ENCODE results near the gene SLC10A6. TPM values are rescaled to one million over a fixed set of nuclear protein-coding genes. Genes with fewer than 3 reads are reported as not detected.

Gene SLC10A6
- total RNA-seq, 1 experiment from 2014 or later: not detected

DNA sequence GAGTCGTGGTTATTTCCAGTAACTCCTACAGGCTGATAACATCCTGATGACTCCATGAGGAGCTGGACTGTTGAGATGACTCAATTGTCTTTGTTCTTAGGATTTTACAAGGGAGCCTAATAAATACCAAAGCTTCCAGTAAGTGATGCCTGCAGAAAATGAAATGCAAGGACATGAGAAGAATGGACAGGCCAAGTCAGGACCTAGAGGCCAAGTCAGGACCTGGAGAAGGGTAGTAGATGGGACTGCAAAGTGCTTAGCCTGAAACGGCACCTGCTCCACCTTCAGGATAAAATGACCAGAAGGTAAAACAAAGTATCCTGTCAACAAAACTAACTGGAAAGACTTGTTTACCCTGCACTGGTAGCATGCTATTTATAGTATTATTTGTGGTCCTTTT lies 6.4 kb upstream of the SLC10A6 start:
- in situ Hi-C loops (cut with HindIII; ENCODE audit: low sequenced_read_pairs): no loop called here
- DNase-seq (ENCODE audit: low spot score): no peak

DNA sequence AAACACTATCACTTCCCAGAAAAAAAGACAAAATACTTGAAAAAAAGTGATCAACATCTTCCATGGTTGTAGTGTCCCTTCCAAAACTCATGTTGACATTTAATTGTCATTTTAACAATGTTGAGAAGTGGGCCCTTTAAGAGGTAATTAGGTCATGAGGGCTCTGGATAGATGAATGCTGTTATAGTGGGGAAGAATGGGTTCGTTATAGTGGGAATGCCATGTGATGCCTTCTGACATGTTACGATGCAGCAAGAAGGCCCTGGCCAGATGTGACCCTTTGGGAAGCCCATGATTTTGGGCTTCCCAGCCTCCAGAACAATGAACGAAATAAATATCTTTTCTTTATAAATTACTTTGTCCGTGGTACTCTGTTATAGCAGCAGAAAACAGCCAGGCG lies 4.0 kb upstream of the SLC10A6 start:
- in situ Hi-C loops (cut with HindIII; ENCODE audit: low sequenced_read_pairs): no loop called here
- no peak for DNase-seq (ENCODE audit: low spot score)

DNA sequence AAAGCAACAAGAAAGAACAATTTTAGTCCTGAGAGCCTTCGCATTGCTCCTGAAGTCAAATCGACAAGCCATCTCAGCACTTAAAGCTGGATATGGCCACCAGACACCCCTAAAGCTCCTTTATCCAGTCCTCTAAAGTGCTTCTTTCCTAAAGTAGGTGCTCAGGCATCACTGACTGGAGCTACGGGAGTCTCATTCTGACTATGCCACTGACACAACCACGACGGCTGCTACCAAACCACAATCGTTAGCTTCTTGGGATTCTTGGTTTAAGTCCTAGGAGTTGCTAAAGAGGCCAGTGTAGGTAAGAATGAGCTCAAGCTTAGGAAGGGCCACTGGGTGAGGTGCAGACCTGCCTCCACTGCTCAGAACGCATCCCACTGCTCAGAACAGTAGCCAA lies 1.0 kb downstream of the SLC10A6 start:
- no peak for DNase-seq (ENCODE audit: low spot score)
- in situ Hi-C loops (cut with HindIII; ENCODE audit: low sequenced_read_pairs): no loop called here

DNA sequence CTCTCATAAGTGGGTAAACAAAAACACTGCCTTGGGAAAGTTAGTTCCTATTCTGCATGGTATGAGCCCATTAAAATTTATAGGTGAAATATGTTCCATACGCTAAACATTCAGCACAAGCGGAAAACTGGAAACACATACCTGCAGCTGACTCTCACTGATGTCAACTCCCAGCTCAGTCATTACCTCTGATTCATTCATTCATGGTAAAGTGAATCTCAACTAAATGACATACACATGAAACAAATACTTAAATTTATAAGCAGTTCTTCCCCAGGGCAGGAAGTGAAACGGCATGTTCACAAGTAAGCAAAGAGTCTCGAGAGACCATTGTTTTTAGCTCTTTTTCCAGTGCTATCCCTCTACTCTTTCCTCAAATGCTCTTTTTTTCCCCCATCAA lies 1.6 kb downstream of the SLC10A6 start:
- in situ Hi-C loops (cut with HindIII; ENCODE audit: low sequenced_read_pairs): no loop called here
- DNase-seq (ENCODE audit: low spot score): no peak

DNA sequence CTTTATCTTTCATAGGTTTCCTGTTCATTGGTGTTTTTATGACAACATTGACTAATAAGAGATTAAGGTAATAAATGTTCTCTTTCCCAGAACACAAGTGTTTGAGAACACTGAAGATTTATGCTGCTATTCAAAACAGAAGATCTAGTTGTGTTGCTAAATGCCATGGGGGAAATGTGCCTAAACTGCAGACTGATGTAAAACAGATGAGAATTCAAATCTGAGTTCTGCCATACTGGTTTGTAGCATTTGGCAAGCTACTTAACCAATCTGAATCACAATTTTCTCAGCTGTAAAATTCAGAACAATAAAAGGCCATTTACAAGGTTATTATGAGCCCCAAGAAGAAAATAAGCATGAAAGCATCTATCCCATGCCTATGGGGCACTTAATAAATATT lies 2.3 kb downstream of the SLC10A6 start:
- no peak for DNase-seq (ENCODE audit: low spot score)

DNA sequence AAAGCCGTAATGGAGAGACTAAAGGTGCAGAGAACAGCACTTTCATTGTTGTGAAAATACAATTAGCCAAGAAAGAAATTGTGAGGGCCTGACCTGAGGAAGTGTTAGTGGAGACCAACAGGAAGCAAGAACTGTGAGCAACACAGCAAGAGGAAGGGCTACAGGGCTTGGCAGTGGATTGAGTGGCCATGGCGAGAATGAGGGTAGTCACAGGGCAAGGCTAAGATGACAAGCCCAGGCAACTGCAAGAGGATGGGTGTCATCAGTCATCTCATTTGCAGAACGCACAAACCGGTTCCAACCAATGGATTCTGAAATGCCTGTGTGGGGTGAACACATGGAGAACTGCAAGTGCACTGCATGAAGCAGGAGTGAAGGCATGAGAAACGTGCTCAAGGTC lies 3.6 kb downstream of the SLC10A6 start:
- in situ Hi-C loops (cut with HindIII; ENCODE audit: low sequenced_read_pairs): no loop called here
- no peak for DNase-seq (ENCODE audit: low spot score)

More for the DNA sequence above, 2.3 kb downstream of the SLC10A6 start:
- in situ Hi-C loops (cut with HindIII; ENCODE audit: low sequenced_read_pairs): no loop called here

DNA sequence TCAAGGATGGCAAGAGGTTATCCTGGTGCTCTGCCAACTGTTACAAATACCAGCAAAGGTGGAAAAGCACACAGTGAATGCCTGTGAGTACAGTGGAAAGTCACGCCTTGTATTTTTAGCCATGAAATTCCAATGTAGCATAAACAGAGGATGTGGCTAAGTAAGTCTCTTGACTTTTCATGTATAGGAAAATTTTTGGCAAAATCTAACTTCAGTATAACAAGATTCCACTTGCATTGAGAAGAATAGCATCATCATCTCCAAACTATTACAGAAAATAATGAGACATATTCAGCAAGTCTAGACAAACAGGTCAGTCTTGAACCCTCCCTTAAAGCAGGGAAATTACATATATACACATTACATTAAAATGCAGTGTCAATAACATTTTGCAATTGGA lies 7.9 kb downstream of the SLC10A6 start:
- DNase-seq (ENCODE audit: low spot score): no peak
- in situ Hi-C loops (cut with HindIII; ENCODE audit: low sequenced_read_pairs): no loop called here

DNA sequence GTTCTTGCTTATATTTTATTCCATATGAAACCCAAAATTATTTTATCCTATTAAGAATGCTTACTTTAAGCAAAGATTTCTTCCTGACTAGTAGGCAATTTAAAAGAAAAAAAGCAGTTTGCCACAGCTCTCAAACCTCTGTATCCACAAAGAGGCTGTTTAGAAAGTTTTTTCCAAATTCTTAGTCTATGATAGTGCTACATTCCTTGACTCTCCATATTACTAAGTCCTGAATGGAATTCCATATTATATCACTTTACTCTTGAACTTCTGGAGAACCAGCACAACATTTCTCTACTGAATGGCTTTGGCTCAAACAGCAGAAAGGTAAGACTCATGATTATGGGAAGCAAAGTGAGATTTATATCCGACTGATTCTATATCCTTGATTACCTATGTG lies 8.3 kb downstream of the SLC10A6 start:
- in situ Hi-C loops (cut with HindIII; ENCODE audit: low sequenced_read_pairs): no loop called here

DNA sequence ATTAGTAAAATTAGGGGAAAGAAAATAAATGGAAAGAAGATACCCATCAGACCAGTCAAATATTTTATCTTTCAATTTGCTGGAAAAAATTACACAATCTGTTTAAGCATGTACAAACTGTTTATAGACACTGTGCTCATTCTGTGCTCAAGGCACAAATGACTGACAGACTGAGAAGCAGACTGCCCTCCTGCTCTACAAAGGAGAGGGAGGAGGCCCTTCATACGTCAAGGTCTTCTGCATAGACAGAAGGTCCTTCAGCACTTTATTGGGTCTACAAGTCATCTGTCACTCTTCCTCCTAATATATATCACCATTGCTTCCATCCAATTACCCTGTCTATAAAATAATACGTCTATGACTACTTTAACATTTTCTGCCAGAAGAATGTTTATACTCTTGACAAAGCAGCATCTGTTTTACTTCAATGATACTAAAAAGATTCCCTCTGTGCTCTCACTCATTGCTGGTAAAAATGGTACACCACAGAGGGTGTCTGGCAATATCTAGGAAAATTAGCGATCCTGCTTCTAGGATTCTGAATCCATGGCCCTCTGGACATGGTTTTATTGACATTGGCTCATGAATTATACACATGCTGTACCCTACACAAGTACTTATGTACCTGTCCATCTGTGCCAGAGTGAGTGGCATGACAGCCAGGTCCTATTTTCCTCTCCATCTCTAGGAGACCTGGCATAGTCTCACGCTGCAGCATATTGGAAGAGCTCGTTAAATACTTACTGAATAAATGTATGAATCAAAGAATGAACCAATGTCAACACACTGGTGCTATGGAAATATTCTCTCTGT lies 11.3 kb downstream of the SLC10A6 start:
- in situ Hi-C loops (cut with HindIII; ENCODE audit: low sequenced_read_pairs): no loop called here
- no peak for DNase-seq (ENCODE audit: low spot score)

More for the DNA sequence above, 8.3 kb downstream of the SLC10A6 start:
- DNase-seq (ENCODE audit: low spot score): no peak

DNA sequence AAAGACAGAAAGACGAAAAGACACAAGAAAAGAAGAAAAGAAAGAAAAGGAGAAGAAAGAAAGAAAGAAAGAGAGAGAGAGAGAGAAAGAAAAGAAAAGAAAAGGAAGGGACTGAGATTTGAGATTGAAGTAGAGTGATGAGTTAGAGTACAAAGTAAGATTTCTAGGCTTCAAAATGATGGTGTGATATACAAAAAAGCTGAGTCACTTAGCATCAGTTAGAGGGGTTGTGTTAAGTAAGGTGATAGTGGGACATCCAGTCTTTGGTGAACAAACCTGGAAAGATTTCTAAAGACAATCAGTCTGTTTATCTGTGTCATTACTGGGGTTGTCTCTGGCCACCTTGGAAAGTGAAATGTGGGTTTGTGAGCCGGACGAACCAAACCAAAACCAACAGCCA lies 13.5 kb downstream of the SLC10A6 start:
- no peak for DNase-seq (ENCODE audit: low spot score)
- in situ Hi-C loops (cut with HindIII; ENCODE audit: low sequenced_read_pairs): no loop called here

DNA sequence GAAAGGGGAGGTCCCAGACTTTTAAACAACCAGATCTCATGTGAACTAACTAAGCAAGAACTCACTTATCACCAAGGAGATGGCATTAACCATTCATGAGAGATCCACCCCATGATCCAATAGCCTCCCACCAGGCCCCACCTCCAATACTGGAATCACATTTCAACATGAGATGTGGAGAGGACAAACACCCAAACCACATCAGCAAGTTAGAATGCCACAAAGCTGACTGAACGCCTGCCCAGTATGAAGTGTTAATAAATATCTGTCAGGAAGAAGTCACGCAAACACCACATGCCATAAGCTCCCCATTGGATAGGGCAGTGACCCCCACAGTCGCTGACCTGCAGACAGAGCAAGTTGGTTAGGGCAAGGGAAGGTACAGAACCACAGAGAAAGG lies 14.3 kb downstream of the SLC10A6 start:
- in situ Hi-C loops (cut with HindIII; ENCODE audit: low sequenced_read_pairs): no loop called here
- no peak for DNase-seq (ENCODE audit: low spot score)

DNA sequence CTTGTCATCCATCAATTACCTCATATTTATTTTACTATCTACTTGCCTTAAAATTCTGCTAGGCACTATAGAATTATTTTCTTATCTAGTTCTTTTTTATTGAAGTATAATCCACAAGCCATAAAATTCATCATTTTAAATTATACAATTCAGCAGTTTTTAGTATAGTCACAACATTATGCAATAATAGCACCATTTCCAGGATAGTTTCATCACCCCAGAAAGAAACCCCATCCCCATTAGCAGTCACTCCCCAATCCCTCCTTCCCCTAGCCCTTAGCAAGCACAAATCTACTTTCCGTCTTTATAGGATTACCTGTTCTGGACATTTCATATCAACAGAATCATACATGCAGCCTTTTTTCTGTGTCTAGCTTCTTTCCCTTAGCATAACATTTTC lies 15.6 kb downstream of the SLC10A6 start:
- in situ Hi-C loops (cut with HindIII; ENCODE audit: low sequenced_read_pairs): no loop called here
- no peak for DNase-seq (ENCODE audit: low spot score)

DNA sequence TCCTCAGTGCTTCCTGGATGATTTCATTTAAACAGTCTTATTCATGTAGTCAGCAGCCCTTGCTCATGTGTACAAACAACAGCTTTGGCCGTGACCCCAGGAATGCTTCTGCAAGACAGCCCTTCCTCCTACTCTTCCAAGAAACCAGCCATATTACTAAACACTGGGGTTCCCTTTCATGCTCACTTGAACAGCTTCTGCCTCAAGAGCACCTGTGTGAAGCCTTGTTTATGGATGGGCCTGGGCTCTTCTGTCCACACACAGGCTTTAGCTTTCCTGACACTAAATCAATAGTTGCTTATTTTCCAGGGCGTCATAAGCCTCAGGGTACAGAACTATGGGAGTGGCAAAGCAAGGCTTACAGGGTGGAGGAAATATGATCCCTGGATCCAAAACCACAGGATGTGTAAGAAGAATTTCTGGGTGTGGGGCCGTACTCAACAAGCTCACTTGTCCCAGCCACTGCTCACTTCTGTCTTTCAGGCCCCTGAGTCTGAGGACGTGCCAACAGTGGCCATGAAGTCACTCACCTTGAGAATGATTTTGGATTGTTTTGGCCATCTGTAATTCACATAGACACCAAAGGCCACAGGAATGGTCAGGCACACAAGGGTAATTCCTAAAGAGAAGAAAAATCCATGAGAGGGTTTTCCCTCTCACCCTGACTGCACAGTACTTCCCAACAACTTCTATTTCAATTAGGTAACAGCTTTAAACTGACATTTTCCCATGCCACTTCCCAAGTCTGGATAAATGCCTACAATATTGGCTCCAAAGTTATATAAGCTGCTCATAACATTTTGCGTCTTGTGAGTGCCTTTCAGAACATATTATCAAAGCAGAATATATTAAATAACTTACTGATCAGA lies 17.7 kb downstream of the SLC10A6 start:
- no peak for DNase-seq (ENCODE audit: low spot score)
- in situ Hi-C loops (cut with HindIII; ENCODE audit: low sequenced_read_pairs): no loop called here

DNA sequence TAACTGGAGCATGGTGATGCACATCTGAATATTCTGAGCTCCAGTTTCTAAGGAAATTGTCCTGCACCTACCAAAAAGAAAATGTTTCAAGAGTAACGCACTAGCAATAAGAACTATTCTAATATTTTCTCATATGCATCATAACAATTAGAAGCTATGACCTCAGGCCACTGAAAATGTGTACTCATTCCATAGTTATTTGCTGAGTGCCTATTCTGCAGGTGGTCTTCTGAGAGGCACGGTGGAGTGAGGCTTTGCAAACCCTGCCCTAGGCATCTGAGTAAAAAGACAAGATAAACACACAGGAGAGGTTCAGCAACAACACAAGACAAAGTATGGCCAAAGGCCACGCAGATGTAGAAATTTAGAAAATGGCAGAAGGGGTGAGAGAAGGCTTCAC lies 23.7 kb downstream of the SLC10A6 start:
- DNase-seq (ENCODE audit: low spot score): no peak
- in situ Hi-C loops (cut with HindIII; ENCODE audit: low sequenced_read_pairs): no loop called here

DNA sequence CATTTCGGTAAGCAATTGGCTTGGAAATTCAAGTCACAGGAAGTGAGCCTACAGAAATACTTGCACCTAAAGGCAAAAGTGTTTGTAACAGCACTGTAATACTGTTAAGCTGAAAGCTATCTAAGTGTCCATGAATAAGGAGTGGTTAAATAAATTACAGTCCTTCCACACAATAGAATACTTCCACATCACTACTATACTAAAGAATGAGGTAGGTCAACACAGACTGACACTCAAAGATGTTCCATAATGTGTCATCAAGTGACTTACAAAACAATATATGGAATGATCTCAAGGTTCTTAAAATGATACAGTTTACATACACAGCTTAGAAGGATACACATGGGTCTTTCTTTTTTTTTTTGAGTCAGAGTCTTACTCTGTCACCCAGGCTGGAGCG lies 27.0 kb downstream of the SLC10A6 start:
- DNase-seq (ENCODE audit: low spot score): no peak
- in situ Hi-C loops (cut with HindIII; ENCODE audit: low sequenced_read_pairs): no loop called here

DNA sequence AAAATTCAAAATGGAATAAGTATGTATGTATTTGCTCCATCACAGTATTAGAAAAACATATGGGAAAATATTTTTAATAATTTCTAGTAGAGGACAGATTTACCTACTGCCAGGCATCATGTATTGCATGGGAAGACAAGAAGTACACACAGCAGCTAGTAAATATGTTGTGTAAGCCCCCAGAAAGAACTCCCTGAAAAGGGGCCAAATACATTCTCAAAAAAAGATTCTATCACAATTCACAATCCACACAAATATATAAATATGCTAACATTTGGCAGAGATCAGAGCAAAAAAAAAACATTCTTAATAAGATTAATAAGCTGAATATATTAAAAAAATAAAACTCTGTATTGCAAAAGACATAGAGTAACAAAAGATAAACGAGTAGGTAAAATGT lies 28.0 kb downstream of the SLC10A6 start:
- in situ Hi-C loops (cut with HindIII; ENCODE audit: low sequenced_read_pairs): no loop called here

DNA sequence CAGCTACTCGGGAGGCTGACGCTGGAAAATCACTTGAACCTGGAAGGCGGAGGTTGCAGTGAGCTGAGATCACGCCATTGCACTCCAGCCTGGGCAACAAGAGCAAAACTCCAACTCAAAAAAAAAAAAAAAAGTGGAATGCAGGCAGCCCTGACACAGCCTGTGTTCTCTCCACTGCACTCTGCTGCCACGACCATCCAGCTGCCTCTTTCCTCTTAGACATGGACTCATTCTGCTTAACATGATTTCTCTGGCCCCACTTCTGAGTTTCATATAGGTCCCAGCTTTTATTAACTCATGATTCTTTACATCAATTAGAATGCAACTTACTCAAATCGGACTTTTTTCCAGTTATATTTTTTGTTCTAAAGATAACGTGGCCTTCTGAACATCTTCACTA lies 29.6 kb downstream of the SLC10A6 start:
- no peak for DNase-seq (ENCODE audit: low spot score)
- in situ Hi-C loops (cut with HindIII; ENCODE audit: low sequenced_read_pairs): no loop called here

More for the DNA sequence above, 28.0 kb downstream of the SLC10A6 start:
- DNase-seq (ENCODE audit: low spot score): no peak

DNA sequence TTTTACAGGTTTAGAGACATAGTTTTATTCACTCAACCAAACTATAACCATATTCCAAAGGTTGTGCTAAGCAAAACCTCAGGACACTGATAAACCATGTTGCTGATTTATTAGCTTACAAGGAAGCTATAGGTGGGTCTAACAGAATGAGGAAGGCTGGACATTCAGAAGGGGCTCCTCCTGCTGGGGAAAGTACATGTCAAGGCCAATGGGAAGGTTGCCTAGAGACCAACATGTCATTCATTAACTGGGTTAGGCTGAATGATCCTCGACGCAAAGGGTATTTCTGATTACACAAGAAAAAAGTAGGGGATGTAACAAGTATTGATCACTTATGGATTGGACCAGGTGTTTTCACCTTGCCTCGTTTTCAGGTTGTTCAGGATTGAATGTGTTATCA lies 30.3 kb downstream of the SLC10A6 start:
- in situ Hi-C loops (cut with HindIII; ENCODE audit: low sequenced_read_pairs): no loop called here
- no peak for DNase-seq (ENCODE audit: low spot score)

DNA sequence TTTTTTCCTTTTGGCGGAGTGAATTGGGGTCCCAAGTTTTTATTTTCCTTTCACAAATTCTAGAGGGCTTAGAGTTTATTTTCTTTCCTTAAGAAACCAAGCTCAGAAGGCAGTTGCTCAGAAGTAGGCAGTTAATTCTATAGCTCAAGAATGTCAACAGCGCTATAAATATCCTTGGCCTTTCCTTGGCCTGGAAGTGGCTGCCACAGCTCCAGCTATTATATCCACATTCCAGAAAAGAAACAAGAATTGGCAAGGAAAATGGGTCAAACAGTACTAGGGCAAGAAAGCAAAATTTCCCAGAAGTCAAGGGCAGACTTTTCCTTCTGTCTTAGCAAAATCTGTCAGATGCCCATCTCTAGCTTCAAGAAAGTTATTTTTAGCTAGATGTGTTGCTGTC lies 31.0 kb downstream of the SLC10A6 start:
- DNase-seq (ENCODE audit: low spot score): no peak
- in situ Hi-C loops (cut with HindIII; ENCODE audit: low sequenced_read_pairs): no loop called here

DNA sequence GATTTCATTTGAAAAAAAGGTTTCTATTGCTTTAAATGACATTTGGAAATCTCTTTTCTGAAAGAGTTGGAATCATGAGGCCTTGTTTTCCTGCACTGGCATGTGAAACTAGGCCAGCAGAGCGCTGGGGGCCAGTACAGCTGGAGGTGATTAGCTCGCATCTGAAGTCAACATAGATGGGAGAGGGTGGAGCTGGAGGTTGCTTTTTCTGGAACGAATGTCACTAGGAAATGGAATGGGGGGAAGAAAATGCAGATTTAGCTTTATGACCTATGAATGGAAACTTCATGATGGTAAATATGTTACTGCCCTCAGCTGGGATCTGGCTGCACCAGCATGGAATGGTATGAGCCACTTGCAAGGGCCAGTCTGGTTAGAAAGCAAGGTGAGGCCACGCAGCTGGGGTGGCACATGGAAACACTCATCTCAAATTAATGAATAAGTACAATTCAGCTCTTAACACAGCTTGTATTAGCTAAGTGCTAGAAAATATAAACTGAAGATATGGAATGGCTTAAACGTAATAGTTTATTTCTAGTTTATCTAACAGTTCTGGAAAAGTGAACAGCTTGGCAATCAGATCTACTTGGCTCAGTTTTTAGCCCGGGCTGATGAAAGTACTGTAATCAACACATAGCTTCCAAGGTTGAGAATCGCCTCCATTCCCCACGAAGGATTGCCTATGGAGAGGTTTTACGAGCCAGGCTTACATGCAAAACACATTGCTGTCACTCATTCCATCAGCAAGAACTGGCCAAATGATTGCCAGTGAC lies 32.5 kb downstream of the SLC10A6 start:
- no peak for DNase-seq (ENCODE audit: low spot score)
- in situ Hi-C loops (cut with HindIII; ENCODE audit: low sequenced_read_pairs): no loop called here
